ENCODE results near the gene KCNA10. TPM values are rescaled to one million over a fixed set of nuclear protein-coding genes. Genes with fewer than 3 reads are reported as not detected.

The KCNA10 gene
- total and polyA plus RNA-seq, 3 donors from 2014 or later, result 0.21 to 0.50 TPM; not detected in 1

GRCh38 chr1:110501488-110502132 is 17.4 kb downstream of the KCNA10 start:
- intact Hi-C loops (cut with DNase I; ENCODE audit: low total_unique reads), result no loop called here
- Histone ChIP-seq H3K4me3 (no peak overlapping the region), H3K9me3 (no peaks in the 10 kb centered on the region), H3K36me3 (ENCODE audit: low read depth, missing control alignments) (no peaks in the 10 kb centered on the region), H3K27ac (no peak overlapping the region), H3K27me3 (no peaks in the 10 kb centered on the region), H3K4me1 (no peaks in the 10 kb centered on the region)
- 88 to 93% methylated on average over 6 of the region's 6 CpGs for WGBS, 2 donors
- DNase-seq, result no peak
- TF ChIP-seq CTCF (IDR thresholded peaks at IDR 0.05) (no peak), POLR2A (IDR thresholded peaks at IDR 0.05) (no peak)

GRCh38 chr1:110498270-110498669 is 20.7 kb downstream of the KCNA10 start:
- Histone ChIP-seq H3K27ac (no peak overlapping the region), H3K4me3 (no peak overlapping the region), H3K36me3 (ENCODE audit: low read depth, missing control alignments) (no peaks in the 10 kb centered on the region), H3K4me1 (peaks cover 6% of the 10 kb centered on the region), H3K27me3 (no peaks in the 10 kb centered on the region), H3K9me3 (no peaks in the 10 kb centered on the region)
- TF ChIP-seq POLR2A (IDR thresholded peaks at IDR 0.05) (no peak), CTCF (IDR thresholded peaks at IDR 0.05) (no peak)
- intact Hi-C loops (cut with DNase I; ENCODE audit: low total_unique reads), result loop anchor here (10.0 kb wide), 1 partner anchor 293 kb away; no protein-coding TSS in a partner anchor
- no peak for DNase-seq
- WGBS, 2 donors, result 79 to 81% methylated on average over 6 of the region's 6 CpGs

- TF ChIP-seq CTCF (IDR thresholded peaks at IDR 0.05) (peak; percentile 79 to 93 (median 84)), POLR2A (IDR thresholded peaks at IDR 0.05) (no peak)
- Histone ChIP-seq H3K9me3 (no peaks in the 10 kb centered on the region), H3K27ac (no peak overlapping the region), H3K4me1 (peaks cover 22% of the 10 kb centered on the region), H3K36me3 (ENCODE audit: low read depth, missing control alignments) (no peaks in the 10 kb centered on the region), H3K27me3 (no peaks in the 10 kb centered on the region), H3K4me3 (no peak overlapping the region)
- intact Hi-C loops (cut with DNase I; ENCODE audit: low total_unique reads), result loop anchor here (10.0 kb wide), 1 partner anchor 291 kb away; no protein-coding TSS in a partner anchor
- peak; percentile 95 for DNase-seq
- WGBS, 2 donors, result 31 to 34% methylated on average over 8 of the region's 8 CpGs
Observed at GRCh38 chr1:110495926-110496600, 22.9 kb downstream of the KCNA10 start.

GRCh38 chr1:110494522-110495406 is 24.2 kb downstream of the KCNA10 start:
- no peak for DNase-seq
- Histone ChIP-seq H3K4me1 (peaks cover 22% of the 10 kb centered on the region), H3K9me3 (no peaks in the 10 kb centered on the region), H3K4me3 (no peak overlapping the region), H3K27ac (no peak overlapping the region), H3K36me3 (ENCODE audit: low read depth, missing control alignments) (no peaks in the 10 kb centered on the region), H3K27me3 (no peaks in the 10 kb centered on the region)
- TF ChIP-seq CTCF (IDR thresholded peaks at IDR 0.05), result no peak
- TF ChIP-seq POLR2A (IDR thresholded peaks at IDR 0.05), result no peak
- intact Hi-C loops (cut with DNase I; ENCODE audit: low total_unique reads), result loop anchor here (10.0 kb wide), 1 partner anchor 290 kb away; no protein-coding TSS in a partner anchor
- WGBS, 2 donors, result 77 to 78% methylated on average over 21 of the region's 21 CpGs
